Uterus (tissue), 4 donors: ENCODE results near the gene AKNA. TPM values are rescaled to one million over a fixed set of nuclear protein-coding genes. Genes with fewer than 3 reads are reported as not detected.
"Not testable (repeated sequence)": the region's sequence is repeated elsewhere in the genome, so short reads cannot be mapped to it uniquely, and the experiment has no call there.

Source experiments
- DNase-seq, 2 donors: peaks; one replicate each; pipeline ENCODE4 v3.0.0-alpha.2; 2019 to 2020
- H3K27ac ChIP-seq, 2 donors: fragments of 200-600 bp; sonication (generic); 1 replicate in 1 of 2; 2 replicates in 1 of 2; pipeline ENCODE4 v1.5.1; 2016 to 2018
- H3K27me3 ChIP-seq, 2 donors: fragments of 200-600 bp; sonication (generic); one replicate each; pipeline ENCODE4 v1.5.1; 2018 to 2019; ENCODE audit warnings: control low read depth in 1 of 2
- H3K36me3 ChIP-seq, 2 donors: fragments of 200-600 bp; sonication (generic); one replicate each; pipeline ENCODE4 v1.5.1; 2019; ENCODE audit warnings: control low read depth in 1 of 2
- H3K4me1 ChIP-seq, 2 donors: fragments of 200-600 bp; sonication (generic); one replicate each; pipeline ENCODE4 v1.5.1; 2018 to 2019; ENCODE audit warnings: control low read depth in 1 of 2
- H3K4me3 ChIP-seq, 2 donors: fragments of 200-600 bp; sonication (generic); 1 replicate in 1 of 2; 2 replicates in 1 of 2; pipeline ENCODE4 v1.5.1; 2018 to 2019; ENCODE audit warnings: mild to moderate bottlenecking in 1 of 2
- H3K9me3 ChIP-seq, 2 donors: fragments of 200-600 bp; sonication (generic); one replicate each; pipeline ENCODE4 v1.5.1; 2019; ENCODE audit warnings: control low read depth in 1 of 2
- CTCF ChIP-seq, 4 experiments: fragments of 200-600 bp in 2 of 4; fragments of 450-650 bp in 2 of 4; sonication (generic) in 2 of 4; IDR thresholded peaks; one replicate each; pipeline ENCODE4 v1.5.1; 2016 to 2019; ENCODE audit warnings: antibody characterized with exemption in 4 of 4, mild to moderate bottlenecking in 2 of 4, moderate library complexity in 1 of 4
- POLR2A ChIP-seq, 2 donors: fragments of 450-650 bp; IDR thresholded peaks; one replicate each; pipeline ENCODE4 v1.6.1; 2016; ENCODE audit warnings: antibody characterized with exemption in 2 of 2, mild to moderate bottlenecking in 1 of 2, moderate library complexity in 1 of 2
- intact Hi-C: fragments of 100-400 bp; cut with DNase I; formaldehyde crosslinking; loops from one replicate; pipeline ENCODE4 v1.15.1; 2023; ENCODE audit warnings: low total_unique reads
- total RNA-seq, 4 donors: library from RNA; depleted of rRNA in 3 of 4; stranded (reverse); fragments of >200 nt in 3 of 4; gene quantifications; one replicate each; pipeline versions ENCODE4 v1.1.0 to v1.2.4, GENCODE V29; 2014 to 2023
- donor health status: DM: yes; HTN: yes; CAD: no.

AKNA gene
- total RNA-seq, 4 donors from 2014 or later = 24.1 to 123 (median 34.3) TPM

GRCh38 chr9:114334490-114334889, 53.3 kb downstream of the AKNA start:
- H3K27ac ChIP-seq = peak overlapping the region in 1 of 2 donors; percentile 36
- no peaks in the 10 kb centered on the region for H3K27me3 ChIP-seq
- no peaks in the 10 kb centered on the region for H3K9me3 ChIP-seq
- TF ChIP-seq POLR2A (IDR thresholded peaks at IDR 0.05) (no peak), CTCF (IDR thresholded peaks at IDR 0.05) (no peak)
- intact Hi-C loops = no loop called here
- no peaks in the 10 kb centered on the region for H3K36me3 ChIP-seq
- H3K4me3 ChIP-seq = no peak overlapping the region
- no peak for DNase-seq
- no peaks in the 10 kb centered on the region for H3K4me1 ChIP-seq

GRCh38 chr9:114333718-114334117, 54.1 kb downstream of the AKNA start:
- H3K27ac ChIP-seq, H3K4me1 ChIP-seq, DNase-seq, H3K27me3 ChIP-seq, H3K4me3 ChIP-seq, intact Hi-C loops, H3K36me3 ChIP-seq, H3K9me3 ChIP-seq: not testable (repeated sequence)

- H3K9me3 ChIP-seq, H3K27ac ChIP-seq, H3K27me3 ChIP-seq, H3K36me3 ChIP-seq, intact Hi-C loops, DNase-seq, H3K4me1 ChIP-seq, H3K4me3 ChIP-seq: not testable (repeated sequence)
Observed at GRCh38 chr9:114332474-114333040, 55.2 kb downstream of the AKNA start.

GRCh38 chr9:114331229-114332195, 56.3 kb downstream of the AKNA start:
- H3K27me3 ChIP-seq, intact Hi-C loops, H3K27ac ChIP-seq, H3K36me3 ChIP-seq, H3K4me1 ChIP-seq, H3K4me3 ChIP-seq, DNase-seq, H3K9me3 ChIP-seq: not testable (repeated sequence)

- H3K27ac ChIP-seq = no peak overlapping the region
- DNase-seq = no peak
- TF ChIP-seq CTCF (IDR thresholded peaks at IDR 0.05) (no peak), POLR2A (IDR thresholded peaks at IDR 0.05) (no peak)
- H3K36me3 ChIP-seq = no peaks in the 10 kb centered on the region
- no peaks in the 10 kb centered on the region for H3K9me3 ChIP-seq
- H3K4me1 ChIP-seq = no peaks in the 10 kb centered on the region
- H3K27me3 ChIP-seq = no peaks in the 10 kb centered on the region
- intact Hi-C loops = no loop called here
- no peak overlapping the region for H3K4me3 ChIP-seq
Observed at GRCh38 chr9:114330636-114331035, 57.1 kb downstream of the AKNA start.

- H3K9me3 ChIP-seq, H3K27ac ChIP-seq, intact Hi-C loops, H3K36me3 ChIP-seq, DNase-seq, H3K27me3 ChIP-seq, H3K4me1 ChIP-seq, H3K4me3 ChIP-seq: not testable (repeated sequence)
Observed at GRCh38 chr9:114329625-114330022, 58.2 kb downstream of the AKNA start, which contains the start of gene ORM2. TSS of gene ORM2 (plus strand) at chr9:114329869. CDS start at chr9:114329905, 36 bp downstream.

- H3K4me1 ChIP-seq, DNase-seq, H3K9me3 ChIP-seq, intact Hi-C loops, H3K36me3 ChIP-seq, H3K27ac ChIP-seq, H3K27me3 ChIP-seq, H3K4me3 ChIP-seq: not testable (repeated sequence)
Observed at GRCh38 chr9:114328937-114329624, 58.7 kb downstream of the AKNA start.

- H3K27ac ChIP-seq, intact Hi-C loops, H3K36me3 ChIP-seq, DNase-seq, H3K4me3 ChIP-seq, H3K9me3 ChIP-seq, H3K27me3 ChIP-seq, H3K4me1 ChIP-seq: not testable (repeated sequence)
Observed at GRCh38 chr9:114328357-114328820, 59.4 kb downstream of the AKNA start.
